K562 (cell line): ENCODE measurements around the gene INTS6L. TPM values are rescaled to one million over a fixed set of nuclear protein-coding genes. Genes with fewer than 3 reads are reported as not detected.

Source experiments
- CTCF ChIP-seq, 3 experiments: IDR thresholded peaks in 2 of 3; conservative IDR thresholded peaks in 1 of 3; 2 replicates each; pipeline ENCODE4 v1.5.1; 2011 to 2012; ENCODE audit warnings: low read length in 3 of 3, mild to moderate bottlenecking in 3 of 3, control low read depth in 2 of 3, improper control_type of control experiment in 1 of 3, inconsistent platforms in 1 of 3, low read depth in 1 of 3, mixed read lengths in 1 of 3, moderate library complexity in 1 of 3; ENCODE audit not compliant: insufficient read depth in 2 of 3
- FOXA1 ChIP-seq: fragments of 450-650 bp; IDR thresholded peaks from 2 replicates; pipeline ENCODE4 v1.6.1; 2016; ENCODE audit warnings: mild to moderate bottlenecking, borderline replicate concordance
- FOXA3 ChIP-seq, 2 experiments: fragments of 450-650 bp in 1 of 2; sonication (generic) in 1 of 2; formaldehyde crosslinking; IDR thresholded peaks in 1 of 2; conservative IDR thresholded peaks in 1 of 2; 2 replicates each; pipeline versions ENCODE4 v1.4.0 to v1.8.0; 2020 to 2022; ENCODE audit warnings: mild to moderate bottlenecking in 2 of 2, missing genetic modification reagents in 1 of 2
- PKNOX1 ChIP-seq: fragments of 450-650 bp; IDR thresholded peaks from 2 replicates; pipeline ENCODE4 v1.6.1; 2016
- TAL1 ChIP-seq: fragments of 450-650 bp; IDR thresholded peaks from 2 replicates; pipeline ENCODE4 v1.6.1; 2016; ENCODE audit warnings: mild to moderate bottlenecking
- ZKSCAN3 ChIP-seq: fragments of 250-450 bp; sonication (Bioruptor Pico); IDR thresholded peaks from 2 replicates; pipeline ENCODE4 v1.4.0; 2020
- ZNF24 ChIP-seq: fragments of 450-650 bp; IDR thresholded peaks from 2 replicates; pipeline ENCODE4 v1.6.1; 2016
- ZNF3 ChIP-seq: fragments of 250-450 bp; sonication (Bioruptor Pico); IDR thresholded peaks from 2 replicates; pipeline ENCODE4 v1.5.0; 2021; ENCODE audit warnings: mild to moderate bottlenecking, moderate library complexity
- ZZZ3 ChIP-seq: fragments of 450-650 bp; IDR thresholded peaks from 2 replicates; pipeline ENCODE4 v1.6.1; 2016; ENCODE audit warnings: antibody characterized with exemption, mild to moderate bottlenecking, moderate library complexity
- polyA plus RNA-seq, 8 experiments: library from polyadenylated mRNA; depleted of rRNA in 4 of 8; stranded (reverse) in 5 of 8; unstranded in 3 of 8; fragments of >200 nt; fragmentation: Nextera tagmentation in 2 of 8; fragmentation: Illumina TruSeq in 1 of 8; extraction: Ambion mirVana in 2 of 8; extraction: Trizol in 1 of 8; gene quantifications; 2 replicates each; pipeline versions ENCODE4 v1.2.1 to v1.2.3, GENCODE V29; 2011 to 2014; ENCODE audit warnings: inconsistent platforms in 1 of 8, missing spikeins in 1 of 8
- total RNA-seq, 7 experiments: library from RNA; depleted of rRNA in 6 of 7; stranded (reverse); fragments of >200 nt in 6 of 7; fragmentation: Illumina TruSeq in 2 of 7; extraction: Trizol in 2 of 7; gene quantifications; 2 replicates each; pipeline versions ENCODE4 v1.2.1 to v1.2.3, GENCODE V29; 2011 to 2021; ENCODE audit warnings: low replicate concordance in 1 of 7
- TF ChIP-seq, protein P1 (sequence below), 2 experiments: fragments of 450-650 bp; formaldehyde crosslinking in 1 of 2; IDR thresholded peaks; 2 replicates each; pipeline versions ENCODE4 v1.4.0 to v1.6.1; 2014 to 2020; ENCODE audit warnings: mild to moderate bottlenecking in 2 of 2, borderline replicate concordance in 1 of 2, low read depth in 1 of 2

Gene INTS6L
- total and polyA plus RNA-seq, 9 of the 15 experiments (the other 6 are each of a cell fraction or from before 2014, with no cell fraction given): 6.1 to 44.9 (median 21.9) TPM

GRCh38 chrX:135484641-135485289 lies 35.7 kb upstream of the INTS6L start (continued):
- TF ChIP-seq CTCF (IDR thresholded peaks at IDR 0.05 in 2 of 3, conservative IDR thresholded peaks at IDR 0.05 in 1 of 3; ENCODE audit: insufficient read depth in 2 of 3, low read depth in 1 of 3, low read length in 3 of 3) (peak; percentile 69 to 86 (median 70)), FOXA1 (no peak), FOXA3 (CRISPR knock-in tag; conservative IDR thresholded peaks at IDR 0.05 in 1 of 2, IDR thresholded peaks at IDR 0.05 in 1 of 2) (0 out of 4 replicates have a peak, but pooled peaks of 1 of the 2 experiments have one; percentile 38), ZZZ3 (no peak), ZNF3 (no peak), PKNOX1 (no peak), ZKSCAN3 (CRISPR knock-in tag) (no peak), ZNF24 (peak; percentile 98), TAL1 (peak; percentile 30)
- TF ChIP-seq, protein P1, sequence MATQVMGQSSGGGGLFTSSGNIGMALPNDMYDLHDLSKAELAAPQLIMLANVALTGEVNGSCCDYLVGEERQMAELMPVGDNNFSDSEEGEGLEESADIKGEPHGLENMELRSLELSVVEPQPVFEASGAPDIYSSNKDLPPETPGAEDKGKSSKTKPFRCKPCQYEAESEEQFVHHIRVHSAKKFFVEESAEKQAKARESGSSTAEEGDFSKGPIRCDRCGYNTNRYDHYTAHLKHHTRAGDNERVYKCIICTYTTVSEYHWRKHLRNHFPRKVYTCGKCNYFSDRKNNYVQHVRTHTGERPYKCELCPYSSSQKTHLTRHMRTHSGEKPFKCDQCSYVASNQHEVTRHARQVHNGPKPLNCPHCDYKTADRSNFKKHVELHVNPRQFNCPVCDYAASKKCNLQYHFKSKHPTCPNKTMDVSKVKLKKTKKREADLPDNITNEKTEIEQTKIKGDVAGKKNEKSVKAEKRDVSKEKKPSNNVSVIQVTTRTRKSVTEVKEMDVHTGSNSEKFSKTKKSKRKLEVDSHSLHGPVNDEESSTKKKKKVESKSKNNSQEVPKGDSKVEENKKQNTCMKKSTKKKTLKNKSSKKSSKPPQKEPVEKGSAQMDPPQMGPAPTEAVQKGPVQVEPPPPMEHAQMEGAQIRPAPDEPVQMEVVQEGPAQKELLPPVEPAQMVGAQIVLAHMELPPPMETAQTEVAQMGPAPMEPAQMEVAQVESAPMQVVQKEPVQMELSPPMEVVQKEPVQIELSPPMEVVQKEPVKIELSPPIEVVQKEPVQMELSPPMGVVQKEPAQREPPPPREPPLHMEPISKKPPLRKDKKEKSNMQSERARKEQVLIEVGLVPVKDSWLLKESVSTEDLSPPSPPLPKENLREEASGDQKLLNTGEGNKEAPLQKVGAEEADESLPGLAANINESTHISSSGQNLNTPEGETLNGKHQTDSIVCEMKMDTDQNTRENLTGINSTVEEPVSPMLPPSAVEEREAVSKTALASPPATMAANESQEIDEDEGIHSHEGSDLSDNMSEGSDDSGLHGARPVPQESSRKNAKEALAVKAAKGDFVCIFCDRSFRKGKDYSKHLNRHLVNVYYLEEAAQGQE (IDR thresholded peaks at IDR 0.05; ENCODE audit: borderline replicate concordance): peak; percentile 85
- TF ChIP-seq, protein P1 (CRISPR knock-in tag; IDR thresholded peaks at IDR 0.05; ENCODE audit: low read depth): no peak
